Activated CD4-positive, alpha-beta T cell treated with anti-CD3 and anti-CD28 coated beads, Interleukin-2, amount 10 ng/mL, durations not matched to agents 7 days and 5 days (primary cell): ENCODE data around the gene LILRB2. TPM values are rescaled to one million over a fixed set of nuclear protein-coding genes. Genes with fewer than 3 reads are reported as not detected.
"Not testable (repeated sequence)": the region's sequence is repeated elsewhere in the genome, so short reads cannot be mapped to it uniquely, and the experiment has no call there.

ENCODE experiments used
- CTCF ChIA-PET: fragments of 350-600 bp; sonication (Branson Sonifier 250); formaldehyde crosslinking; loops from one replicate; lab custom pipeline; 2021; ENCODE audit warnings: antibody characterized with exemption; lab: Charles Lee
- POLR2A ChIA-PET: fragments of 350-600 bp; sonication (Branson Sonifier 250); formaldehyde crosslinking; loops from one replicate; lab custom pipeline; 2021; ENCODE audit warnings: antibody characterized with exemption; lab: Charles Lee
- DNase-seq: peaks from one replicate; pipeline ENCODE4 v3.0.0-alpha.2; 2020
- H3K27ac Mint-ChIP-seq: one replicate; pipeline ENCODE4 v1.8.0; 2021; ENCODE audit warnings: mild to moderate bottlenecking, moderate library complexity, mixed read lengths
- H3K27me3 Mint-ChIP-seq: one replicate; pipeline ENCODE4 v1.8.0; 2021; ENCODE audit warnings: mixed read lengths
- H3K36me3 Mint-ChIP-seq: one replicate; pipeline ENCODE4 v1.8.0; 2021; ENCODE audit warnings: low read depth, mixed read lengths
- H3K4me1 Mint-ChIP-seq: one replicate; pipeline ENCODE4 v1.8.0; 2021; ENCODE audit warnings: mixed read lengths
- H3K4me3 Mint-ChIP-seq: one replicate; pipeline ENCODE4 v1.8.0; 2021; ENCODE audit warnings: mild to moderate bottlenecking, moderate library complexity, mixed read lengths
- H3K9me3 Mint-ChIP-seq: one replicate; pipeline ENCODE4 v1.8.0; 2021; ENCODE audit warnings: mixed read lengths
- microRNA-seq: library from miRNA; unstranded; fragments of <30 nt; microRNA quantifications from one replicate; pipeline ENCODE4 v1.2.0, GENCODE V29; 2021; ENCODE audit warnings: borderline microRNAs expressed, borderline replicate concordance
- total RNA-seq, 2 experiments: library from RNA; stranded (reverse); gene quantifications; one replicate each; pipeline ENCODE4 v1.2.3, GENCODE V29; 2021

LILRB2 gene
- total RNA-seq, 2 experiments from 2014 or later: not detected

GRCh38 chr19:54242234-54242633 is 38.7 kb downstream of the LILRB2 start:
- H3K4me1 Mint-ChIP-seq, H3K36me3 Mint-ChIP-seq, CTCF ChIA-PET, H3K27me3 Mint-ChIP-seq, DNase-seq, POLR2A ChIA-PET, H3K27ac Mint-ChIP-seq, H3K4me3 Mint-ChIP-seq, H3K9me3 Mint-ChIP-seq: not testable (repeated sequence)

GRCh38 chr19:54240372-54241336 is 40.3 kb downstream of the LILRB2 start:
- H3K9me3 Mint-ChIP-seq, H3K36me3 Mint-ChIP-seq, POLR2A ChIA-PET, CTCF ChIA-PET, DNase-seq, H3K4me1 Mint-ChIP-seq, H3K4me3 Mint-ChIP-seq: not testable (repeated sequence)
- H3K27me3 Mint-ChIP-seq: peaks cover 11% of the 10 kb centered on the region
- H3K27ac Mint-ChIP-seq: peak overlapping the region; percentile 25

GRCh38 chr19:54239491-54240371 is 41.2 kb downstream of the LILRB2 start:
- CTCF ChIA-PET, DNase-seq, H3K4me1 Mint-ChIP-seq, POLR2A ChIA-PET, H3K27ac Mint-ChIP-seq, H3K36me3 Mint-ChIP-seq, H3K9me3 Mint-ChIP-seq, H3K4me3 Mint-ChIP-seq: not testable (repeated sequence)
- H3K27me3 Mint-ChIP-seq: peaks cover 14% of the 10 kb centered on the region

GRCh38 chr19:54233941-54234340 is 47.0 kb downstream of the LILRB2 start:
- peaks cover 3% of the 10 kb centered on the region for H3K4me1 Mint-ChIP-seq
- no peaks in the 10 kb centered on the region for H3K36me3 Mint-ChIP-seq
- H3K4me3 Mint-ChIP-seq: no peak overlapping the region
- H3K27me3 Mint-ChIP-seq: peaks cover 38% of the 10 kb centered on the region
- no peak overlapping the region for H3K27ac Mint-ChIP-seq
- ChIA-PET CTCF (no interaction called here), POLR2A (no interaction called here)
- no peak for DNase-seq
- no peaks in the 10 kb centered on the region for H3K9me3 Mint-ChIP-seq

- no peak overlapping the region for H3K27ac Mint-ChIP-seq
- H3K9me3 Mint-ChIP-seq: no peaks in the 10 kb centered on the region
- no peak overlapping the region for H3K4me3 Mint-ChIP-seq
- H3K36me3 Mint-ChIP-seq: no peaks in the 10 kb centered on the region
- H3K4me1 Mint-ChIP-seq: peaks cover 3% of the 10 kb centered on the region
- CTCF ChIA-PET: interaction anchor here (1.3 to 1.7 kb wide), 2 partner anchors 20 to 63 kb away, joined by 4 to 5 read pairs; no protein-coding TSS in a partner anchor
- peak; percentile 86 for DNase-seq
- POLR2A ChIA-PET: no interaction called here
- peaks cover 31% of the 10 kb centered on the region for H3K27me3 Mint-ChIP-seq
These were observed 49.6 kb downstream of the LILRB2 start for GRCh38 chr19:54231077-54231931.

- DNase-seq: no peak
- H3K36me3 Mint-ChIP-seq: no peaks in the 10 kb centered on the region
- no peaks in the 10 kb centered on the region for H3K9me3 Mint-ChIP-seq
- H3K4me1 Mint-ChIP-seq: peaks cover 3% of the 10 kb centered on the region
- H3K4me3 Mint-ChIP-seq: no peak overlapping the region
- H3K27ac Mint-ChIP-seq: no peak overlapping the region
- peaks cover 30% of the 10 kb centered on the region for H3K27me3 Mint-ChIP-seq
- ChIA-PET POLR2A (interaction anchor here (0.7 kb wide), 1 partner anchor 728 kb away, joined by 5 read pairs; no protein-coding TSS in a partner anchor), CTCF (interaction anchor here (0.6 to 0.7 kb wide), 3 partner anchors 207 to 1403 kb away, joined by 3 to 4 read pairs (median 4); no protein-coding TSS in a partner anchor)
These were observed 50.9 kb downstream of the LILRB2 start for GRCh38 chr19:54230031-54230430.

GRCh38 chr19:54229146-54229545 is 51.8 kb downstream of the LILRB2 start:
- Mint-ChIP-seq H3K4me1 (peaks cover 3% of the 10 kb centered on the region), H3K9me3 (no peaks in the 10 kb centered on the region), H3K36me3 (no peaks in the 10 kb centered on the region), H3K4me3 (no peak overlapping the region), H3K27ac (no peak overlapping the region), H3K27me3 (peaks cover 21% of the 10 kb centered on the region)
- DNase-seq: no peak
- CTCF ChIA-PET: interaction anchor here (0.6 to 0.7 kb wide), 3 partner anchors 105 to 1049 kb away, joined by 3 to 4 read pairs (median 3); no protein-coding TSS in a partner anchor
- POLR2A ChIA-PET: no interaction called here

- peaks cover 10% of the 10 kb centered on the region for H3K4me1 Mint-ChIP-seq
- H3K27ac Mint-ChIP-seq, POLR2A ChIA-PET, H3K9me3 Mint-ChIP-seq, DNase-seq, CTCF ChIA-PET, H3K4me3 Mint-ChIP-seq, H3K27me3 Mint-ChIP-seq, H3K36me3 Mint-ChIP-seq: not testable (repeated sequence)
These were observed 56.3 kb downstream of the LILRB2 start for GRCh38 chr19:54224619-54225018.

- POLR2A ChIA-PET: not testable (repeated sequence)
These were observed 57.0 kb downstream of the LILRB2 start for GRCh38 chr19:54223937-54224281.

More at GRCh38 chr19:54223937-54224281, 57.0 kb downstream of the LILRB2 start:
- not testable (repeated sequence) for DNase-seq, H3K36me3 Mint-ChIP-seq, H3K4me3 Mint-ChIP-seq, H3K9me3 Mint-ChIP-seq, H3K27me3 Mint-ChIP-seq
- CTCF ChIA-PET: interaction anchor here (1.2 kb wide), 1 partner anchor 43 kb away, joined by 7 read pairs; no protein-coding TSS in a partner anchor
- Mint-ChIP-seq H3K4me1 (peaks cover 10% of the 10 kb centered on the region), H3K27ac (peak overlapping the region; percentile 65)

Small RNA genes within 50 kb of the gene (microRNA-seq; reads per million reads assigned to microRNA genes)
- not detected for gene MIR4752

Other genes with a start within 250 kb of the LILRB2 start
- gene VSTM1, start 217.2 kb downstream of the LILRB2 start, total RNA-seq: not detected
- gene TARM1, start 199.7 kb downstream of the LILRB2 start, total RNA-seq: not detected
- gene OSCAR, start 180.3 kb downstream of the LILRB2 start, total RNA-seq: under 1 TPM; 0.15 to 0.32 TPM
- gene NDUFA3, start 178.3 kb downstream of the LILRB2 start, total RNA-seq: 100 to 1,000 TPM; 128 to 148 TPM
- gene TFPT, start 165.5 kb downstream of the LILRB2 start, total RNA-seq: 10 to 100 TPM; 39.5 to 42.4 TPM
- 10 to 100 TPM; 74.1 to 83.8 TPM for gene PRPF31, start 165.4 kb downstream of the LILRB2 start, total RNA-seq
- gene CNOT3, start 143.3 kb downstream of the LILRB2 start, total RNA-seq: 10 to 100 TPM; 63.7 to 64.8 TPM
- 1 to 10 TPM; 7.6 to 9.1 TPM for gene LENG1, start 121.4 kb downstream of the LILRB2 start, total RNA-seq
- 1 to 10 TPM; 4.6 to 4.9 TPM for gene TMC4, start 108.0 kb downstream of the LILRB2 start, total RNA-seq
- gene MBOAT7, start 91.5 kb downstream of the LILRB2 start, total RNA-seq: 10 to 100 TPM; 56.0 to 61.0 TPM
- gene TSEN34, start 89.8 kb downstream of the LILRB2 start, total RNA-seq: 10 to 100 TPM in 1 of 2 experiments, 1 to 10 TPM in 1; 7.9 to 10.2 TPM
- gene RPS9, start 80.3 kb downstream of the LILRB2 start, total RNA-seq: 1,000 to 10,000 TPM; 1,257 to 1,351 TPM
- 1 to 10 TPM in 1 of 2 experiments, under 1 TPM in 1; 0.62 to 2.0 TPM for gene LILRB3, start 58.1 kb downstream of the LILRB2 start, total RNA-seq
- gene LILRA6, start 38.3 kb downstream of the LILRB2 start, total RNA-seq: under 1 TPM; 0.37 to 0.45 TPM
- gene LILRB5, start 23.8 kb downstream of the LILRB2 start, total RNA-seq: not detected
- gene LILRA5, start 32.1 kb upstream of the LILRB2 start, total RNA-seq: not detected
- not detected for gene LILRA4, start 58.1 kb upstream of the LILRB2 start, total RNA-seq
- gene LAIR1, start 83.8 kb upstream of the LILRB2 start, total RNA-seq: 10 to 100 TPM; 54.0 to 59.3 TPM
- gene TTYH1, start 134.4 kb upstream of the LILRB2 start, total RNA-seq: 1 to 10 TPM in 1 of 2 experiments, under 1 TPM in 1; 0.72 to 1.2 TPM
- gene LENG8, start 168.1 kb upstream of the LILRB2 start, total RNA-seq: 100 to 1,000 TPM; 245 to 248 TPM
- gene LENG9, start 182.7 kb upstream of the LILRB2 start, total RNA-seq: 1 to 10 TPM; 3.8 to 5.4 TPM
- not detected for gene CDC42EP5, start 192.2 kb upstream of the LILRB2 start, total RNA-seq
- gene LAIR2, start 221.7 kb upstream of the LILRB2 start, total RNA-seq: 1 to 10 TPM; 3.1 to 3.7 TPM